ENCODE results near the gene TMEM135.
"Not testable (repeated sequence)": the region's sequence is repeated elsewhere in the genome, so short reads cannot be mapped to it uniquely, and the experiment has no call there.

DNA sequence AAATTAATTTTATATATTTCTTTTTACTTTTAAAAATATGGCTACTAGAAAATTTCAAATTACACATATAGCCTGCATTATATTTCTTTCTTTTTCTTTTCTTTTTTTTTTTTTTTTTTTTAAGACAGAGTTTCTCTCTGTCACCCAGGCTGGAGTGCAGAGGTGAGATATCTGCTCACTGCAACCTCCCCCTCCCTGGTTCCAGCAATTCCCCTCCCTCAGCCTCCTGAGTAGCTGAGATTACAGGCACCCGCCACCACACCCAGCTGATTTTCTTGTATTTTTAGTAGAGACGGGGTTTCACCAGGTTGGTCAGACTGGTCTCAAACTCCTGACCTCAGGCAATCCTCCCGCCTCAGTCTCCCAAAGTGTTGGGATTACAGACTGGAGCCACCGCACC is 234.2 kb downstream of the TMEM135 start:
- TF ChIP-seq, protein P1, sequence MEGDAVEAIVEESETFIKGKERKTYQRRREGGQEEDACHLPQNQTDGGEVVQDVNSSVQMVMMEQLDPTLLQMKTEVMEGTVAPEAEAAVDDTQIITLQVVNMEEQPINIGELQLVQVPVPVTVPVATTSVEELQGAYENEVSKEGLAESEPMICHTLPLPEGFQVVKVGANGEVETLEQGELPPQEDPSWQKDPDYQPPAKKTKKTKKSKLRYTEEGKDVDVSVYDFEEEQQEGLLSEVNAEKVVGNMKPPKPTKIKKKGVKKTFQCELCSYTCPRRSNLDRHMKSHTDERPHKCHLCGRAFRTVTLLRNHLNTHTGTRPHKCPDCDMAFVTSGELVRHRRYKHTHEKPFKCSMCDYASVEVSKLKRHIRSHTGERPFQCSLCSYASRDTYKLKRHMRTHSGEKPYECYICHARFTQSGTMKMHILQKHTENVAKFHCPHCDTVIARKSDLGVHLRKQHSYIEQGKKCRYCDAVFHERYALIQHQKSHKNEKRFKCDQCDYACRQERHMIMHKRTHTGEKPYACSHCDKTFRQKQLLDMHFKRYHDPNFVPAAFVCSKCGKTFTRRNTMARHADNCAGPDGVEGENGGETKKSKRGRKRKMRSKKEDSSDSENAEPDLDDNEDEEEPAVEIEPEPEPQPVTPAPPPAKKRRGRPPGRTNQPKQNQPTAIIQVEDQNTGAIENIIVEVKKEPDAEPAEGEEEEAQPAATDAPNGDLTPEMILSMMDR (IDR thresholded peaks at IDR 0.05; ENCODE audit: low read depth, low read length, poor library complexity, severe bottlenecking) = not testable (repeated sequence)
- not testable (repeated sequence) for TF ChIP-seq EZH2phosphoT487 (IDR thresholded peaks at IDR 0.05; ENCODE audit: borderline replicate concordance, low read length)
